Mesenchymal stem cell (in vitro differentiated cells and primary cell): ENCODE results near the gene NTN5.
A peak's percentile ranks its signal among the peaks of the same experiment; 100 is the strongest.

Experiments used
- DNase-seq: peaks from one replicate; pipeline ENCODE4 v3.0.0-alpha.2; 2013
- H2AFZ ChIP-seq: one replicate; pipeline ENCODE4 v1.6.1; 2013; ENCODE audit warnings: low read depth, mild to moderate bottlenecking, control low read depth, inconsistent platforms, low read length, moderate library complexity
- H2AK5ac ChIP-seq: 2 replicates; pipeline ENCODE4 v1.6.1; 2013; ENCODE audit warnings: low read length, moderate library complexity, mild to moderate bottlenecking, inconsistent platforms; ENCODE audit not compliant: severe bottlenecking
- H2BK120ac ChIP-seq: one replicate; pipeline ENCODE4 v1.6.1; 2013; ENCODE audit warnings: low read depth, mild to moderate bottlenecking, inconsistent platforms, low read length, moderate library complexity
- H2BK12ac ChIP-seq, 2 experiments: one replicate each; pipeline ENCODE4 v1.6.1; 2013; ENCODE audit warnings: inconsistent platforms in 2 of 2, low read length in 2 of 2, mild to moderate bottlenecking in 2 of 2, moderate library complexity in 2 of 2, control low read depth in 1 of 2
- H2BK15ac ChIP-seq: one replicate; pipeline ENCODE4 v1.6.1; 2013; ENCODE audit warnings: mild to moderate bottlenecking, low read depth, inconsistent platforms; ENCODE audit not compliant: poor library complexity, severe bottlenecking
- H2BK5ac ChIP-seq: 2 replicates; pipeline ENCODE4 v1.6.1; 2013; ENCODE audit warnings: low read depth, mild to moderate bottlenecking, low read length, control low read depth, inconsistent platforms; ENCODE audit not compliant: poor library complexity, severe bottlenecking
- H3K14ac ChIP-seq, 2 experiments: one replicate each; pipeline ENCODE4 v1.6.1; 2013; ENCODE audit warnings: inconsistent platforms in 2 of 2, low read length in 2 of 2, control low read depth in 1 of 2, mild to moderate bottlenecking in 1 of 2, moderate library complexity in 1 of 2
- H3K18ac ChIP-seq, 2 experiments: one replicate each; pipeline ENCODE4 v1.6.1; 2013; ENCODE audit warnings: inconsistent platforms in 2 of 2, low read length in 2 of 2, control low read depth in 1 of 2, low read depth in 1 of 2, mild to moderate bottlenecking in 1 of 2
- H3K23ac ChIP-seq, 2 experiments: one replicate each; pipeline ENCODE4 v1.6.1; 2013; ENCODE audit warnings: inconsistent platforms in 2 of 2, low read length in 2 of 2, mild to moderate bottlenecking in 2 of 2, moderate library complexity in 2 of 2, control low read depth in 1 of 2
- H3K27ac ChIP-seq: 2 replicates; pipeline ENCODE4 v1.5.1; 2013; ENCODE audit warnings: mild to moderate bottlenecking, moderate library complexity, low read length, control low read depth, inconsistent platforms; ENCODE audit not compliant: poor library complexity, severe bottlenecking
- H3K27me3 ChIP-seq, 2 experiments: 2 replicates each; pipeline versions ENCODE4 v1.6.1 to v1.7.0; 2013; ENCODE audit warnings: low read length in 2 of 2, mild to moderate bottlenecking in 2 of 2, moderate library complexity in 2 of 2, control low read depth in 1 of 2, inconsistent platforms in 1 of 2; ENCODE audit not compliant: control insufficient read depth in 1 of 2, insufficient read depth in 1 of 2
- H3K36me3 ChIP-seq, 2 experiments: 2 replicates each; pipeline versions ENCODE4 v1.6.1 to v1.7.0; 2013; ENCODE audit warnings: low read length in 2 of 2, control low read depth in 1 of 2, inconsistent platforms in 1 of 2, low read depth in 1 of 2, mild to moderate bottlenecking in 1 of 2; ENCODE audit not compliant: insufficient read depth in 2 of 2, control insufficient read depth in 1 of 2
- H3K4ac ChIP-seq, 2 experiments: one replicate each; pipeline ENCODE4 v1.6.1; 2013; ENCODE audit warnings: inconsistent platforms in 2 of 2, low read length in 2 of 2, mild to moderate bottlenecking in 2 of 2, moderate library complexity in 2 of 2, control low read depth in 1 of 2, low read depth in 1 of 2
- H3K4me1 ChIP-seq: 2 replicates; pipeline ENCODE4 v1.6.1; 2013; ENCODE audit warnings: low read depth, low read length, control low read depth; ENCODE audit not compliant: control insufficient read depth, insufficient read depth
- H3K4me2 ChIP-seq: 2 replicates; pipeline ENCODE4 v1.6.1; 2013; ENCODE audit warnings: low read length, mild to moderate bottlenecking, inconsistent platforms; ENCODE audit not compliant: poor library complexity, severe bottlenecking
- H3K4me3 ChIP-seq, 2 experiments: 2 replicates each; pipeline versions ENCODE4 v1.5.1 to v1.7.0; 2013; ENCODE audit warnings: low read length in 2 of 2, mild to moderate bottlenecking in 2 of 2, control low read depth in 1 of 2, low read depth in 1 of 2; ENCODE audit not compliant: insufficient read depth in 1 of 2
- H3K79me1 ChIP-seq: replicated peaks from 2 replicates; pipeline ENCODE4 v1.6.1; 2013; ENCODE audit warnings: mild to moderate bottlenecking, control low read depth, low read length, inconsistent platforms; ENCODE audit not compliant: poor library complexity, severe bottlenecking
- H3K9ac ChIP-seq: 2 replicates; pipeline ENCODE4 v1.7.0; 2013; ENCODE audit warnings: mild to moderate bottlenecking, low read length, moderate library complexity
- H3K9me3 ChIP-seq: 2 replicates; pipeline ENCODE4 v1.7.0; 2013; ENCODE audit warnings: mild to moderate bottlenecking, low read length; ENCODE audit not compliant: control insufficient read depth
- H4K8ac ChIP-seq: one replicate; pipeline ENCODE4 v1.6.1; 2013; ENCODE audit warnings: inconsistent platforms, mild to moderate bottlenecking, low read length, moderate library complexity
- H4K91ac ChIP-seq: one replicate; pipeline ENCODE4 v1.6.1; 2013; ENCODE audit warnings: mild to moderate bottlenecking, low read length, inconsistent platforms
- WGBS: methylation state at CpG from one replicate; pipeline ENCODE4 v1.1.7; 2013; ENCODE audit warnings: mixed read lengths; 5-methylcytosine and 5-hydroxymethylcytosine counted together

The NTN5 gene

DNA sequence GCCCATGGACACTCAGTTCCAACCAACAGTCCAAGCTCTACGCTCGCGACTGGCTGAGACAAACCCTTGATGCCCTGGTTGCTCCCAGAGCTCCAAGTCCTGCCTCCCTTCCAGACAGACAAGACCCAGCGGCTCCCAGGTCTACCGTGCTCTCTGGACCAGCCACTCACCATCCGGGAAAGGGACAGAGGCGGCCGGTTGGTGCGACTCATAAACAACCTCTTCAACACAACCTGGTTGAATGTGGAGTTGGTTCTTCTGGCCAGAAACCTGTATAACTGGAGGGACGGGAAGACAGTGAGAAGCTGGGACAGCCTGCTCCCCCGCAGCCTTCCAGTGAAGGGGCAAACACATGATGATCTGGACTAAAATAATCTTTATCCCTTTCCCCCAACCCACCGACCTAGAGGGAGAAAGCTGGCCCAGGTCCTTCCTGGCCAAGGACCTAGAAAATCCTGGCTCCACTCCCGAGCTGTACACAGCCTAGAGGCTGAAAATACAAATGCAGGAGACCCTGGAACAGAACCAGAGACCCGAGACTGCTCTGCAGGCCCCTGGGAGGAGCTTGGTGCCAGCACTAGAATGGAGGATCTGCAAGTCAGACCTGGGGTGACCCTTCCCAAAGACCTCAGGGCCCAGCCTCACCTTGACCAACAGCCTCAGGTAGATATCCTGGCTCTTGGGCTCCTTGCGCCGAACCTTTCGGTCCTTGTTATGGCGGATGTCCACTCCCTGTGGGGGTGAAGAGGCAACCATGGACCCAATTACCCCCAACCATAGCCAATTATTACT lies 55.5 kb downstream of the NTN5 start:
- no peak overlapping the region for H2AFZ ChIP-seq
- WGBS: 89% methylated on average over 18 of the region's 18 CpGs

DNA sequence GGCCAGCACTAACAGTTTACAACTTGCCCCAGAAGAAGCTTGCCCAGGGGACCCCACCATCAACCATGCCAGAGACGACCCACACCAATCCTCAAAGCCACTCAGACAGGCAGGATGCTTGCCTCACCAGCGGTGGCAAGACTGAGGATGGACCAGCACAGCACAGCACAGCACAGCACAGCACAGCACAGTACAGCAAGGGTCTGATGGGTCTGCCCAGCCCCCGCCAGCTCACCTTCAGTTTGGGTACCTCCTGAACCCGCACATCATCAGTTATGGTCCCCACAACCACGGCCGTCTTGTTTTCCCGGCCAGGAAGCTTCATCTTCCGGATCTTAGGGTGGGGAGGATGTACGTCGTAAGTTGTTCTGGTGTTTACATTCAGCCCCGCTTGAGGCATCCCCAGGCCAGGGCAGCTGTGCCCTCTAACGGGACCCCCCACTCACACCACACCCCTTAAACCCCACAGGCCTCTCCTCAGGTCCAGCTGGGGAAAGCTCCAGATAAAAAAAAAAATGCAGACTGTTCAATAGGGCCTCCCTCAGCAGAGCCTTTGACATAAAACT lies 56.2 kb downstream of the NTN5 start:
- H3K14ac ChIP-seq: no peak overlapping the region
- 77% methylated on average over 8 of the region's 12 CpGs for WGBS
- no peak overlapping the region for H2BK120ac ChIP-seq
- peaks cover 6% of the 10 kb centered on the region for H3K79me1 ChIP-seq
- H2AK5ac ChIP-seq: no peak overlapping the region
- no peak overlapping the region for H3K23ac ChIP-seq
- peaks cover 33 to 56% of the 10 kb centered on the region in 2 experiments for H3K36me3 ChIP-seq
- peak overlapping the region in 1 of 2 experiments; percentile 94 for H3K4me3 ChIP-seq
- peak overlapping the region; percentile 86 for H3K4me2 ChIP-seq
- no peaks in the 10 kb centered on the region for H3K9me3 ChIP-seq
- H3K18ac ChIP-seq: no peak overlapping the region
- no peak overlapping the region for H4K8ac ChIP-seq
- no peak overlapping the region for H4K91ac ChIP-seq
- peaks cover 38% of the 10 kb centered on the region for H3K4me1 ChIP-seq
- H2AFZ ChIP-seq: no peak overlapping the region
- no peak overlapping the region for H2BK5ac ChIP-seq
- H3K27ac ChIP-seq: no peak overlapping the region
- DNase-seq: no peak
- H3K27me3 ChIP-seq: no peaks in the 10 kb centered on the region
- peak overlapping the region; percentile 100 for H3K9ac ChIP-seq
- no peak overlapping the region for H2BK12ac ChIP-seq
- H2BK15ac ChIP-seq: no peak overlapping the region
- no peak overlapping the region for H3K4ac ChIP-seq

More for the DNA sequence above, 55.5 kb downstream of the NTN5 start:
- peaks cover 37 to 51% of the 10 kb centered on the region in 2 experiments for H3K36me3 ChIP-seq
- no peak overlapping the region for H3K4ac ChIP-seq
- peak overlapping the region; percentile 100 for H3K9ac ChIP-seq
- no peak overlapping the region for H2BK12ac ChIP-seq
- peak overlapping the region; percentile 26 for H2AK5ac ChIP-seq
- no peak overlapping the region for H3K27ac ChIP-seq
- H3K4me3 ChIP-seq: peak overlapping the region; percentile 42 to 94
- no peak overlapping the region for H4K91ac ChIP-seq
- peak overlapping the region; percentile 86 for H3K4me2 ChIP-seq
- no peak overlapping the region for H3K14ac ChIP-seq
- no peak overlapping the region for H4K8ac ChIP-seq
- no peak overlapping the region for H2BK15ac ChIP-seq
- H3K18ac ChIP-seq: no peak overlapping the region
- H3K4me1 ChIP-seq: peaks cover 38% of the 10 kb centered on the region
- no peak for DNase-seq
- H3K79me1 ChIP-seq: peaks cover 8% of the 10 kb centered on the region
- H3K27me3 ChIP-seq: no peaks in the 10 kb centered on the region
- no peak overlapping the region for H2BK120ac ChIP-seq
- H2BK5ac ChIP-seq: no peak overlapping the region
- no peaks in the 10 kb centered on the region for H3K9me3 ChIP-seq
- peak overlapping the region in 1 of 2 experiments; percentile 23 for H3K23ac ChIP-seq

DNA sequence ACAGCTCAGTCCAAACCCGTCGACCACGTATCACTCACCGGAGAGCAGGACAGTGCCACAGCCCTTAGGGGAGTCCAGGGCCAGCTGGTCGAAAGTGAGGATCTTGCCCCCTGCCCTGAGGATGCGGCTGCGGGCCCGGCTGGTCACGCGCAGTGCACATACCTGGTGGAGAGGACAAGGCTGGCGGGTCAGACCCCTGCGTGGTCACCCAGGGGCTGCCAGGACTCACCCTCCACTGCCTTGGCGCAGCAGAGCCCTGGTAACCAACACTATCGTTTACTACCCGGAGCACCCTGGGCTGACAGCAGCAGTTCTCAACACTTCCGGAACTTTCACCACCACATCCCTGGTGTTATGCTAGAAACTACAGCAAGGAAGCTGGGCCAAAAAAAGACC lies 56.8 kb downstream of the NTN5 start:
- no peak overlapping the region for H4K91ac ChIP-seq
- peaks cover 29 to 57% of the 10 kb centered on the region in 2 experiments for H3K36me3 ChIP-seq
- H4K8ac ChIP-seq: no peak overlapping the region
- H2BK12ac ChIP-seq: no peak overlapping the region
- H3K4me3 ChIP-seq: peak overlapping the region in 1 of 2 experiments; percentile 94
- H3K18ac ChIP-seq: no peak overlapping the region
- no peak overlapping the region for H3K4ac ChIP-seq
- no peak overlapping the region for H2AK5ac ChIP-seq
- 94% methylated on average over 16 of the region's 16 CpGs for WGBS
- no peaks in the 10 kb centered on the region for H3K27me3 ChIP-seq
- H3K79me1 ChIP-seq: peaks cover 6% of the 10 kb centered on the region
- H3K23ac ChIP-seq: no peak overlapping the region
- no peak overlapping the region for H2AFZ ChIP-seq
- H3K14ac ChIP-seq: no peak overlapping the region
- H2BK5ac ChIP-seq: no peak overlapping the region
- DNase-seq: no peak
- H3K4me1 ChIP-seq: peaks cover 38% of the 10 kb centered on the region
- no peak overlapping the region for H3K4me2 ChIP-seq
- no peaks in the 10 kb centered on the region for H3K9me3 ChIP-seq
- H3K27ac ChIP-seq: no peak overlapping the region
- H3K9ac ChIP-seq: peak overlapping the region; percentile 100
- H2BK120ac ChIP-seq: no peak overlapping the region
- H2BK15ac ChIP-seq: no peak overlapping the region

DNA sequence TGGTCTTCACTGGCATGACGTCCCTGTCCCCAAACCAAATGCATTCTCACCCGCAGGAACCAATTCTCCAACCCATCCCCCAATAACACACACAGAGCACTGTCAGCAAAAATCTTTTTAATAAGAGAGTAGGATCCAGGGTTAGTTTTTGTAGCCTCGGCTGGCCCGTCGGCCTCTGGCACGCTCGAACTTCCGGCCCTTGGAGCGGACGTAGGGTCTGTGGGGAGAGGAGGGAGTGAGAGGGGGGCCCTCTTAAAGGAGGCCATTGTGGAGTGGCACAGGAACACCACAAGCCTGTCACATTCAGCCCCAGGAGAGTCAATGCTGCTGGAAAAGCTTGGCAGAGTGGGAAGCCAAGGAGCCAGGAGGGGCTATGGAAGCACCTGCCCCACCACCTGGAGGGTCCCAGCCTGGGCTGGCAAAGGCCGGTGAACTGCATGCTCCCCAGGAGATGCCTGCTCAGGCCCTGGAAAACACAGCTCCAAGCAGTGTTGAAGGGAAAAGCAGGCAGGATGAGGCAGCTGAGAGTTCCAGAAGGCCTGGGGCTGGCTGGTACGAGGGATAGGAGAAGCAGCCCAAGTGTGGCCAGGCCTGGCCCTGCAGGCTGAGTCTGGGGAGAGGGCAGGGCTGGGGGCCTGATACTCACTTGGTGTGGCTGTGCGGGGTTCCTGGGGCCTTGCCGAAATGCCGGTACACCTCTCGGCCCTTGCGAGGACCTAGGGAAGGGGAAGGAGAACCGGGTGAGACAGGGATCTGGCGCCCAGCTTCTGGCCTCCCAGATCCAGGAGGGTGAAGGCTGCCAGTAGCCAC lies 57.4 kb downstream of the NTN5 start:
- H3K4ac ChIP-seq: no peak overlapping the region
- H3K27ac ChIP-seq: no peak overlapping the region
- H2BK15ac ChIP-seq: no peak overlapping the region
- no peaks in the 10 kb centered on the region for H3K27me3 ChIP-seq
- no peak overlapping the region for H2BK5ac ChIP-seq
- no peak for DNase-seq
- no peaks in the 10 kb centered on the region for H3K9me3 ChIP-seq
- no peak overlapping the region for H2AK5ac ChIP-seq
- H3K4me1 ChIP-seq: peaks cover 38% of the 10 kb centered on the region
- no peak overlapping the region for H4K8ac ChIP-seq
- H3K79me1 ChIP-seq: peaks cover 5% of the 10 kb centered on the region
- no peak overlapping the region for H3K4me3 ChIP-seq
- no peak overlapping the region for H3K14ac ChIP-seq
- WGBS: 88% methylated on average over 17 of the region's 19 CpGs
- H3K18ac ChIP-seq: no peak overlapping the region
- H2AFZ ChIP-seq: no peak overlapping the region
- H3K23ac ChIP-seq: no peak overlapping the region
- H2BK120ac ChIP-seq: no peak overlapping the region
- H3K4me2 ChIP-seq: no peak overlapping the region
- no peak overlapping the region for H4K91ac ChIP-seq
- H3K36me3 ChIP-seq: peaks cover 29 to 57% of the 10 kb centered on the region in 2 experiments
- H2BK12ac ChIP-seq: no peak overlapping the region
- peak overlapping the region; percentile 100 for H3K9ac ChIP-seq
